GM12878 (cell line): ENCODE results near the gene CNTNAP2. TPM values are rescaled to one million over a fixed set of nuclear protein-coding genes. Genes with fewer than 3 reads are reported as not detected.

Experiments used
- ATAC-seq: fragments of 200-7000 bp; cut with Tn5 transposase; 3 replicates; pipeline ENCODE4 v1.9.1; 2020; ENCODE audit warnings: mild to moderate bottlenecking, moderate library complexity
- BruUV-seq: library from RNA; stranded (reverse); fragments of 400-500 nt; replicated peaks from 2 replicates; lab custom pipeline; 2021; lab: Mats Ljungman, UMichigan
- CTCF ChIA-PET: fragments of 300-600 bp; sonication (Branson Sonifier 250); formaldehyde crosslinking; extraction: SDS; loops from one replicate; lab custom pipeline; 2021; ENCODE audit warnings: inconsistent platforms; lab: Yijun Ruan, JAX
- POLR2A ChIA-PET: fragments of 350-600 bp; formaldehyde crosslinking; extraction: SDS; loops from one replicate; lab custom pipeline; 2021; ENCODE audit warnings: inconsistent platforms; lab: Charles Lee
- RAD21 ChIA-PET: fragments of 300-600 bp; sonication (Branson Sonifier 250); formaldehyde crosslinking; loops from one replicate; lab custom pipeline; 2023; ENCODE audit warnings: antibody characterized with exemption; ENCODE audit not compliant: unreplicated experiment; lab: Charles Lee
- SMC1A ChIA-PET: fragments of 300-600 bp; sonication (Branson Sonifier 250); formaldehyde crosslinking; loops from one replicate; lab custom pipeline; 2023; ENCODE audit not compliant: unreplicated experiment, uncharacterized antibody; lab: Charles Lee
- DNase-seq: peaks from one replicate; pipeline ENCODE4 v3.0.0-alpha.2; 2011; ENCODE audit warnings: low read depth, low spot score
- FAIRE-seq: peaks from 3 replicates; lab custom pipeline; 2011; peaks lifted over from hg19 to GRCh38; lab: Jason Lieb, UNC
- H2AFZ ChIP-seq: 2 replicates; pipeline ENCODE4 v1.6.0; 2011; ENCODE audit warnings: low read depth, low read length, control low read depth; ENCODE audit not compliant: control insufficient read depth
- H3K27ac ChIP-seq: 2 replicates; pipeline ENCODE4 v1.5.1; 2011; ENCODE audit warnings: control low read depth; ENCODE audit not compliant: control insufficient read depth, insufficient read depth
- H3K27me3 ChIP-seq, 2 experiments: replicated peaks in 1 of 2; 2 replicates each; pipeline versions ENCODE4 v1.6.0 to v1.6.1; 2011; ENCODE audit warnings: low read length in 1 of 2; ENCODE audit not compliant: control insufficient read depth in 2 of 2, insufficient read depth in 2 of 2
- H3K36me3 ChIP-seq, 2 experiments: 2 replicates each; pipeline ENCODE4 v1.5.1; 2011; ENCODE audit warnings: low read length in 1 of 2; ENCODE audit not compliant: control insufficient read depth in 2 of 2, insufficient read depth in 2 of 2
- H3K4me1 ChIP-seq: 2 replicates; pipeline ENCODE4 v1.6.1; 2011; ENCODE audit warnings: mild to moderate bottlenecking, low read length, moderate library complexity, mixed read lengths; ENCODE audit not compliant: control insufficient read depth, insufficient read depth
- H3K4me2 ChIP-seq: 2 replicates; pipeline ENCODE4 v1.6.0; 2011; ENCODE audit warnings: control low read depth; ENCODE audit not compliant: control insufficient read depth, insufficient read depth
- H3K4me3 ChIP-seq: fragments of 200-600 bp; sonication (generic); 2 replicates; pipeline ENCODE4 v1.5.1; 2016
- H3K79me2 ChIP-seq: 2 replicates; pipeline ENCODE4 v1.6.0; 2011; ENCODE audit warnings: low read length; ENCODE audit not compliant: control insufficient read depth, insufficient read depth
- H3K9ac ChIP-seq: 2 replicates; pipeline ENCODE4 v1.8.0; 2011; ENCODE audit warnings: low read length, control low read depth, mixed read lengths; ENCODE audit not compliant: control insufficient read depth, insufficient read depth
- H3K9me3 ChIP-seq: replicated peaks from 3 replicates; pipeline ENCODE4 v1.5.1; 2011; ENCODE audit warnings: mild to moderate bottlenecking, low read length; ENCODE audit not compliant: control insufficient read depth, insufficient read depth
- H4K20me1 ChIP-seq: 2 replicates; pipeline ENCODE4 v1.6.0; 2011; ENCODE audit not compliant: control insufficient read depth, insufficient read depth
- CEBPZ ChIP-seq: fragments of 150-350 bp; IDR thresholded peaks from 2 replicates; pipeline ENCODE4 v1.6.1; 2016; ENCODE audit warnings: low read depth, low read length
- PAX5 ChIP-seq: IDR thresholded peaks from 2 replicates; pipeline ENCODE4 v1.6.1; 2011; ENCODE audit warnings: low read depth, low read length, borderline replicate concordance
- SPI1 ChIP-seq: IDR thresholded peaks from 2 replicates; pipeline ENCODE4 v1.6.1; 2011; ENCODE audit warnings: low read depth, mild to moderate bottlenecking, low read length, moderate library complexity, borderline replicate concordance; ENCODE audit not compliant: insufficient read depth
- TCF7 ChIP-seq: IDR thresholded peaks from 2 replicates; pipeline ENCODE4 v1.6.1; 2014; ENCODE audit warnings: antibody characterized with exemption, borderline replicate concordance
- WGBS: methylation state at CpG from one replicate; pipeline ENCODE4 v1.1.6; 2016; ENCODE audit warnings: low lambda C conversion rate; ENCODE audit not compliant: insufficient replicate concordance, insufficient coverage; ENCODE audit errors: missing lambda C conversion rate; 5-methylcytosine and 5-hydroxymethylcytosine counted together
- in situ Hi-C: fragments of 300-500 bp; cut with MboI; formaldehyde crosslinking; loops from 9 replicates; pipeline ENCODE4 v1.14.3; 2018; ENCODE audit warnings: mixed read lengths
- intact Hi-C: fragments of 100-400 bp; cut with micrococcal nuclease; formaldehyde crosslinking; loops from one replicate; pipeline ENCODE4 v1.14.2; 2022; ENCODE audit not compliant: unreplicated experiment
- polyA plus RNA-seq, 11 experiments: library from polyadenylated mRNA; depleted of rRNA in 4 of 11; unstranded in 6 of 11; stranded (reverse) in 5 of 11; fragments of >200 nt; fragmentation: Nextera tagmentation in 4 of 11; fragmentation: Illumina TruSeq in 1 of 11; extraction: Ambion mirVana in 4 of 11; extraction: Trizol in 1 of 11; gene quantifications; 1 replicate in 1 of 11; 2 replicates in 10 of 11; pipeline versions ENCODE4 v1.2.1 to v1.2.3, GENCODE V29; 2011 to 2016; ENCODE audit warnings: inconsistent platforms in 2 of 11, missing spikeins in 2 of 11, low read depth in 1 of 11
- total RNA-seq, 4 experiments: library from RNA; depleted of rRNA in 3 of 4; stranded (reverse); fragments of >200 nt in 3 of 4; fragmentation: Illumina TruSeq in 1 of 4; extraction: Trizol in 1 of 4; gene quantifications; 2 replicates each; pipeline versions ENCODE4 v1.2.1 to v1.2.3, GENCODE V29; 2013 to 2021
- TF ChIP-seq, protein P1 (sequence below): IDR thresholded peaks from 2 replicates; pipeline ENCODE4 v1.6.1; 2012; ENCODE audit warnings: low read depth, low read length, improper control_type of control experiment

Gene CNTNAP2
- total and polyA plus RNA-seq, 10 of the 15 experiments (the other 5 are each of a cell fraction or from before 2014, with no cell fraction given): 0.03 to 0.08 (median 0.03) TPM; not detected in 7

DNA sequence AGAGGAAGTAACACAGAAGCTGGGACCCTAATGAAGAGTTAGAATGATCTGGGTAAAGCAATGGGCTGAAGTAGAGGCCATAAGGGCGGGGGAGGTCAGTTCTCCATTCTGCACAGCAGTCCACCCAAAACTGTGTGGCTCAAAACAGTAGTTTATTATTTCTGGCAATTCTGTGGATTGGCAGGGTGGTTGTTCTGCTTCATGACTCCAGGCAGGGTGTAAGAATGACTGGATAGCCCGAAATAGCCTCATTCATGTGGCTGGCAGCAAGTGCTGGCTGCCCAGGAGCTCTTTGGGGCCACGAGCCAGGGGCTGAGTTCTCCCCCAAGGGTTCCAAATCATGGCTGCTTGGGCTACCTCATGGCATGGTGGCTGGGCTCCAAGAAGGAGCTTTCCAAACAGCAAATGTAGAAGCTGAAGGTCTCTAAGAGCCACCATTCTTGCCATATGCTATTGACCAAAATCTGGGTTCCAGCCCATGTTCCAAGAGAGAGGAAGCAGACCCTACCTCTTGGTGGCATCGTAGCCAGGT, 2158.8 kb downstream of the CNTNAP2 start:
- CTCF ChIA-PET: interaction anchor here (1.0 to 1.8 kb wide), 2 partner anchors 13 to 33 kb away, joined by 4 to 5 read pairs; no protein-coding TSS in a partner anchor
- FAIRE-seq (no peak), ATAC-seq (no peak), DNase-seq (no peak)
- POLR2A ChIA-PET: no interaction called here
- H3K9ac ChIP-seq: no peak overlapping the region
- SMC1A ChIA-PET: no interaction called here
- RAD21 ChIA-PET: no interaction called here
- BruUV-seq: no TSS peak
- H4K20me1 ChIP-seq: no peaks in the 10 kb centered on the region
- no peaks in the 10 kb centered on the region for H3K36me3 ChIP-seq
- in situ Hi-C loops (no loop called here), intact Hi-C loops (no loop called here)
- H3K9me3 ChIP-seq: no peaks in the 10 kb centered on the region
- TF ChIP-seq TCF7 (no peak), PAX5 (peak; percentile 57; the same call in 1 of the 2 replicates)
- no peak overlapping the region for H3K4me3 ChIP-seq
- no peaks in the 10 kb centered on the region for H3K4me1 ChIP-seq
- 6% methylated on average over 4 of the region's 4 CpGs for WGBS
- H2AFZ ChIP-seq: no peak overlapping the region
- H3K4me2 ChIP-seq: no peak overlapping the region
- H3K27me3 ChIP-seq: no peaks in the 10 kb centered on the region
- H3K79me2 ChIP-seq: no peaks in the 10 kb centered on the region
- H3K27ac ChIP-seq: no peak overlapping the region

DNA sequence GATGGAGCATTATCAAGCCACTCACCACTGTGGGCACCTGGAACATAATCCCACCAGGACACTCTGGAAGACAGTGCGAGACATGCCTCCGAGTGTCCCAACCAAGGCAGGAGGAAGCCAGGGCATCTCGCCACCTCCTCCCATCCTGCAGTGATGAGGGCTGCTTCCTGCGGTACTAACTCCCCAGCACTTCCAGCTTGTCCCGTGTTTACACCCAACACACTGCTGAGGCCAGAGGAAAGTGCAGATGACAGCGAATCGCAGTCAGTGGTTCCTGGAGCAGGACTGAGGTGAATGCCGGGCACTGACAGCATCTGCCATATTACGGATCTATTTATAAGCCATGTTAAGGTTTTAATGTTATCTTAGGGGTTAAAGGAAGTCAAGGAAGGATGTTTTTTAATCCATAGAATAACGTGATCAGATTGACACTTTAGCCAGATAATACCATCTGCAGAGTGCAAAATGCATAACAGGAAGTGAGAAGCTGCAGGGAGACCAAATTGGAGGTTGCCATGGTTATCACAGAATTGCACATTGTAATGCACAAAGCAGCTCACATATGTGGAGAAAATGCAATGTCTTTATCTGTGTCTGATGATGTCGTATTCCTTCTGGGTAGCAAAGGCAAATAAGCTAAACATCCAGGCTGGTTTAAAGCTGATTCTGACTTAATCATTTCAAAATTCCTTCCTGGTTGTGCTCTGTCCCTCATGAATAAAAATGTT, 2159.9 kb downstream of the CNTNAP2 start:
- Histone ChIP-seq H3K4me1 (no peaks in the 10 kb centered on the region), H2AFZ (no peak overlapping the region), H3K4me3 (no peak overlapping the region), H3K27me3 (no peaks in the 10 kb centered on the region), H3K27ac (no peak overlapping the region), H4K20me1 (no peaks in the 10 kb centered on the region), H3K79me2 (no peaks in the 10 kb centered on the region), H3K9me3 (no peaks in the 10 kb centered on the region), H3K4me2 (no peak overlapping the region), H3K9ac (no peak overlapping the region), H3K36me3 (no peaks in the 10 kb centered on the region)
- 68% methylated on average over 11 of the region's 11 CpGs for WGBS
- no TSS peak for BruUV-seq
- ChIA-PET SMC1A (no interaction called here), RAD21 (no interaction called here), CTCF (interaction anchor here (1.8 to 2.0 kb wide), 2 partner anchors 11 to 34 kb away, joined by 4 to 5 read pairs; no protein-coding TSS in a partner anchor), POLR2A (no interaction called here)
- ATAC-seq: no peak
- TF ChIP-seq SPI1: peak; percentile 42; the same call in 1 of the 2 replicates
- TF ChIP-seq, protein P1, sequence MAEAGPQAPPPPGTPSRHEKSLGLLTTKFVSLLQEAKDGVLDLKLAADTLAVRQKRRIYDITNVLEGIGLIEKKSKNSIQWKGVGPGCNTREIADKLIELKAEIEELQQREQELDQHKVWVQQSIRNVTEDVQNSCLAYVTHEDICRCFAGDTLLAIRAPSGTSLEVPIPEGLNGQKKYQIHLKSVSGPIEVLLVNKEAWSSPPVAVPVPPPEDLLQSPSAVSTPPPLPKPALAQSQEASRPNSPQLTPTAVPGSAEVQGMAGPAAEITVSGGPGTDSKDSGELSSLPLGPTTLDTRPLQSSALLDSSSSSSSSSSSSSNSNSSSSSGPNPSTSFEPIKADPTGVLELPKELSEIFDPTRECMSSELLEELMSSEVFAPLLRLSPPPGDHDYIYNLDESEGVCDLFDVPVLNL: no peak
- no peak for TF ChIP-seq CEBPZ
- TF ChIP-seq PAX5: no peak
- no peak for FAIRE-seq
- in situ Hi-C loops: no loop called here
- DNase-seq: no peak
- intact Hi-C loops: no loop called here
